H1 (cell line): ENCODE results near the gene IL1RAPL1. TPM values are rescaled to one million over a fixed set of nuclear protein-coding genes. Genes with fewer than 3 reads are reported as not detected.

Experiments used
- KDM4A ChIP-seq: IDR thresholded peaks from one replicate; pipeline ENCODE4 v1.7.1; 2012; ENCODE audit warnings: low read depth, mild to moderate bottlenecking, moderate library complexity, low read length, inconsistent platforms; ENCODE audit not compliant: severe bottlenecking
- MAFK ChIP-seq: IDR thresholded peaks from 2 replicates; pipeline ENCODE4 v1.6.1; 2012; ENCODE audit warnings: low read depth, mild to moderate bottlenecking, improper control_type of control experiment, low read length
- SP4 ChIP-seq: IDR thresholded peaks from 2 replicates; pipeline ENCODE4 v1.6.1; 2012; ENCODE audit warnings: low read length, inconsistent platforms
- SUZ12 ChIP-seq: fragments of 200-600 bp; sonication (generic); IDR thresholded peaks from 2 replicates; pipeline ENCODE4 v1.6.1; 2012; ENCODE audit warnings: mild to moderate bottlenecking, inconsistent platforms, low read length, moderate library complexity, mixed read lengths
- polyA plus RNA-seq, 7 experiments: library from polyadenylated mRNA; depleted of rRNA in 3 of 7; stranded (reverse) in 5 of 7; unstranded in 2 of 7; fragments of >200 nt in 5 of 7; fragments of 200-250 nt in 2 of 7; gene quantifications; 1 replicate in 5 of 7; 2 replicates in 1 of 7; 4 replicates in 1 of 7; pipeline versions ENCODE4 v1.2.1 to v1.2.3, GENCODE V29; 2011 to 2013; ENCODE audit warnings: missing spikeins in 2 of 7, mixed read lengths in 2 of 7
- total RNA-seq: library from RNA; stranded (reverse); fragmentation: NEBNext Ultra II Directional; extraction: Animal tissue kit (Norgen Biotek cat#: 25700); gene quantifications from 2 replicates; pipeline ENCODE4 v1.2.1, GENCODE V29; 2021
- TF ChIP-seq, protein P1 (sequence below): fragments of 300-600 bp; sonication (generic); IDR thresholded peaks from 2 replicates; pipeline ENCODE4 v1.7.1; 2012; ENCODE audit warnings: low read length, moderate library complexity, mild to moderate bottlenecking, inconsistent platforms; ENCODE audit not compliant: insufficient replicate concordance

Gene IL1RAPL1
- total and polyA plus RNA-seq, 2 of the 8 experiments (the other 6 are each of a cell fraction or from before 2014, with no cell fraction given): 0.11 to 0.35 TPM

DNA sequence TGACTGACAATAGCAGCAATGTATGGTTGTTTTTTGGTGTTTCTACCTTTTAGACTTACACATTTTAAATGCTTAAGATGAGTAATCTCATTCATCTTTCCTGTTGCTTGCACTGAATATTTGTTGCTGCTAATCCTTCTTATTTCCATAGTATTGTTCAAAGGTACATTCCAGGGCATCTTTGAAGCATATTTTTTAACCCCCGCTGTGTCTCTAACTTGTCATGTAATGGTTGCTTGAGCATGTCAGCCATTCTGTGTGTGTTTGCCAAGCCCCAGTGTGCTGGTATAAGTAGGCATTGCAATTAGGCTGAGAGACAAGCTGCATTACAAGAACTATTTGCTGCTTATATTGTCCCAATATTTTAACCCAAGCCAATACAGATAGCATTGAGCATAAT lies 87.9 kb downstream of the IL1RAPL1 start (continued):
- TF ChIP-seq, protein P1, sequence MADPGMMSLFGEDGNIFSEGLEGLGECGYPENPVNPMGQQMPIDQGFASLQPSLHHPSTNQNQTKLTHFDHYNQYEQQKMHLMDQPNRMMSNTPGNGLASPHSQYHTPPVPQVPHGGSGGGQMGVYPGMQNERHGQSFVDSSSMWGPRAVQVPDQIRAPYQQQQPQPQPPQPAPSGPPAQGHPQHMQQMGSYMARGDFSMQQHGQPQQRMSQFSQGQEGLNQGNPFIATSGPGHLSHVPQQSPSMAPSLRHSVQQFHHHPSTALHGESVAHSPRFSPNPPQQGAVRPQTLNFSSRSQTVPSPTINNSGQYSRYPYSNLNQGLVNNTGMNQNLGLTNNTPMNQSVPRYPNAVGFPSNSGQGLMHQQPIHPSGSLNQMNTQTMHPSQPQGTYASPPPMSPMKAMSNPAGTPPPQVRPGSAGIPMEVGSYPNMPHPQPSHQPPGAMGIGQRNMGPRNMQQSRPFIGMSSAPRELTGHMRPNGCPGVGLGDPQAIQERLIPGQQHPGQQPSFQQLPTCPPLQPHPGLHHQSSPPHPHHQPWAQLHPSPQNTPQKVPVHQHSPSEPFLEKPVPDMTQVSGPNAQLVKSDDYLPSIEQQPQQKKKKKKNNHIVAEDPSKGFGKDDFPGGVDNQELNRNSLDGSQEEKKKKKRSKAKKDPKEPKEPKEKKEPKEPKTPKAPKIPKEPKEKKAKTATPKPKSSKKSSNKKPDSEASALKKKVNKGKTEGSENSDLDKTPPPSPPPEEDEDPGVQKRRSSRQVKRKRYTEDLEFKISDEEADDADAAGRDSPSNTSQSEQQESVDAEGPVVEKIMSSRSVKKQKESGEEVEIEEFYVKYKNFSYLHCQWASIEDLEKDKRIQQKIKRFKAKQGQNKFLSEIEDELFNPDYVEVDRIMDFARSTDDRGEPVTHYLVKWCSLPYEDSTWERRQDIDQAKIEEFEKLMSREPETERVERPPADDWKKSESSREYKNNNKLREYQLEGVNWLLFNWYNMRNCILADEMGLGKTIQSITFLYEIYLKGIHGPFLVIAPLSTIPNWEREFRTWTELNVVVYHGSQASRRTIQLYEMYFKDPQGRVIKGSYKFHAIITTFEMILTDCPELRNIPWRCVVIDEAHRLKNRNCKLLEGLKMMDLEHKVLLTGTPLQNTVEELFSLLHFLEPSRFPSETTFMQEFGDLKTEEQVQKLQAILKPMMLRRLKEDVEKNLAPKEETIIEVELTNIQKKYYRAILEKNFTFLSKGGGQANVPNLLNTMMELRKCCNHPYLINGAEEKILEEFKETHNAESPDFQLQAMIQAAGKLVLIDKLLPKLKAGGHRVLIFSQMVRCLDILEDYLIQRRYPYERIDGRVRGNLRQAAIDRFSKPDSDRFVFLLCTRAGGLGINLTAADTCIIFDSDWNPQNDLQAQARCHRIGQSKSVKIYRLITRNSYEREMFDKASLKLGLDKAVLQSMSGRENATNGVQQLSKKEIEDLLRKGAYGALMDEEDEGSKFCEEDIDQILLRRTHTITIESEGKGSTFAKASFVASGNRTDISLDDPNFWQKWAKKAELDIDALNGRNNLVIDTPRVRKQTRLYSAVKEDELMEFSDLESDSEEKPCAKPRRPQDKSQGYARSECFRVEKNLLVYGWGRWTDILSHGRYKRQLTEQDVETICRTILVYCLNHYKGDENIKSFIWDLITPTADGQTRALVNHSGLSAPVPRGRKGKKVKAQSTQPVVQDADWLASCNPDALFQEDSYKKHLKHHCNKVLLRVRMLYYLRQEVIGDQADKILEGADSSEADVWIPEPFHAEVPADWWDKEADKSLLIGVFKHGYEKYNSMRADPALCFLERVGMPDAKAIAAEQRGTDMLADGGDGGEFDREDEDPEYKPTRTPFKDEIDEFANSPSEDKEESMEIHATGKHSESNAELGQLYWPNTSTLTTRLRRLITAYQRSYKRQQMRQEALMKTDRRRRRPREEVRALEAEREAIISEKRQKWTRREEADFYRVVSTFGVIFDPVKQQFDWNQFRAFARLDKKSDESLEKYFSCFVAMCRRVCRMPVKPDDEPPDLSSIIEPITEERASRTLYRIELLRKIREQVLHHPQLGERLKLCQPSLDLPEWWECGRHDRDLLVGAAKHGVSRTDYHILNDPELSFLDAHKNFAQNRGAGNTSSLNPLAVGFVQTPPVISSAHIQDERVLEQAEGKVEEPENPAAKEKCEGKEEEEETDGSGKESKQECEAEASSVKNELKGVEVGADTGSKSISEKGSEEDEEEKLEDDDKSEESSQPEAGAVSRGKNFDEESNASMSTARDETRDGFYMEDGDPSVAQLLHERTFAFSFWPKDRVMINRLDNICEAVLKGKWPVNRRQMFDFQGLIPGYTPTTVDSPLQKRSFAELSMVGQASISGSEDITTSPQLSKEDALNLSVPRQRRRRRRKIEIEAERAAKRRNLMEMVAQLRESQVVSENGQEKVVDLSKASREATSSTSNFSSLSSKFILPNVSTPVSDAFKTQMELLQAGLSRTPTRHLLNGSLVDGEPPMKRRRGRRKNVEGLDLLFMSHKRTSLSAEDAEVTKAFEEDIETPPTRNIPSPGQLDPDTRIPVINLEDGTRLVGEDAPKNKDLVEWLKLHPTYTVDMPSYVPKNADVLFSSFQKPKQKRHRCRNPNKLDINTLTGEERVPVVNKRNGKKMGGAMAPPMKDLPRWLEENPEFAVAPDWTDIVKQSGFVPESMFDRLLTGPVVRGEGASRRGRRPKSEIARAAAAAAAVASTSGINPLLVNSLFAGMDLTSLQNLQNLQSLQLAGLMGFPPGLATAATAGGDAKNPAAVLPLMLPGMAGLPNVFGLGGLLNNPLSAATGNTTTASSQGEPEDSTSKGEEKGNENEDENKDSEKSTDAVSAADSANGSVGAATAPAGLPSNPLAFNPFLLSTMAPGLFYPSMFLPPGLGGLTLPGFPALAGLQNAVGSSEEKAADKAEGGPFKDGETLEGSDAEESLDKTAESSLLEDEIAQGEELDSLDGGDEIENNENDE: no peak
- TF ChIP-seq KDM4A: no peak
- TF ChIP-seq SUZ12: no peak
- no peak for TF ChIP-seq SP4
- no peak for TF ChIP-seq MAFK
